NT2/D1 (cell line): ENCODE data around the gene ANKRD2.

Experiments used
- DNase-seq: peaks from one replicate; pipeline ENCODE4 v3.0.0-alpha.2; 2011; ENCODE audit warnings: low read depth, low spot score
- H3K27me3 ChIP-seq: 2 replicates; pipeline ENCODE4 v1.6.0; 2011; ENCODE audit warnings: mild to moderate bottlenecking; ENCODE audit not compliant: insufficient read length, insufficient read depth
- H3K36me3 ChIP-seq: 2 replicates; pipeline ENCODE4 v1.6.1; 2011; ENCODE audit warnings: mild to moderate bottlenecking, low read length, mixed read lengths; ENCODE audit not compliant: insufficient read depth, insufficient read length
- H3K4me1 ChIP-seq: 2 replicates; pipeline ENCODE4 v1.5.1; 2011; ENCODE audit not compliant: insufficient read depth, insufficient read length
- H3K4me3 ChIP-seq: 2 replicates; pipeline ENCODE4 v1.5.1; 2011; ENCODE audit warnings: low read depth; ENCODE audit not compliant: insufficient read length
- H3K9ac ChIP-seq: 2 replicates; pipeline ENCODE4 v1.6.0; 2011; ENCODE audit warnings: low read depth; ENCODE audit not compliant: insufficient read length
- H3K9me3 ChIP-seq: 2 replicates; pipeline ENCODE4 v1.5.1; 2011; ENCODE audit warnings: mild to moderate bottlenecking, low read length; ENCODE audit not compliant: insufficient read depth
- SUZ12 ChIP-seq: IDR thresholded peaks from 2 replicates; pipeline ENCODE4 v1.6.1; 2011; ENCODE audit not compliant: insufficient read length, insufficient read depth; ENCODE audit errors: extremely low read depth
- YY1 ChIP-seq: IDR thresholded peaks from 2 replicates; pipeline ENCODE4 v1.6.1; 2011; ENCODE audit not compliant: insufficient read length, insufficient read depth
- ZNF274 ChIP-seq: IDR thresholded peaks from 2 replicates; pipeline ENCODE4 v1.6.1; 2011; ENCODE audit warnings: mild to moderate bottlenecking, low read depth, low read length

Gene ANKRD2

GRCh38 chr10:97598407-97599271, 26.1 kb downstream of the ANKRD2 start:
- peaks cover 5% of the 10 kb centered on the region for H3K4me1 ChIP-seq
- H3K4me3 ChIP-seq, result no peak overlapping the region
- H3K9me3 ChIP-seq, result no peaks in the 10 kb centered on the region
- TF ChIP-seq ZNF274, result no peak
- TF ChIP-seq SUZ12, result no peak
- no peaks in the 10 kb centered on the region for H3K36me3 ChIP-seq
- H3K9ac ChIP-seq, result no peak overlapping the region
- DNase-seq, result no peak
- no peaks in the 10 kb centered on the region for H3K27me3 ChIP-seq

DNA sequence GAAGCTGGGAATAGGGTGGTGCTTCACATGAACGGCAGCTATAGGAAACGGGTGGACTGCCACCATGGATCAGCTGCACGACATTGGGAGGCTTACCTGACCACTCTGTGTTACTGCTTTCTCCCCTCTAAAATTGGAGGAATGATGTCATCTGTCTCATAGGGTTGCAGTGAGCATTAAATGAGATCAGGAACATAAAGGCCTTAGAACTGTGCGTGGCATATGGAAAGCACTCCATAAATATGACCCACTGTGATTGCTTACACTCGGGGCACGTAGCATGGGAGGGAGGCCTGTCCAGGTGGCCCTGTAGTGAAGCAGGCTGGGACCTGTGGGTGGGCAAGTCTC, 26.7 kb downstream of the ANKRD2 start:
- DNase-seq, result no peak
- H3K27me3 ChIP-seq, result no peaks in the 10 kb centered on the region
- H3K9ac ChIP-seq, result no peak overlapping the region
- no peak overlapping the region for H3K4me3 ChIP-seq
- no peaks in the 10 kb centered on the region for H3K9me3 ChIP-seq
- no peak for TF ChIP-seq YY1
- no peaks in the 10 kb centered on the region for H3K36me3 ChIP-seq
- peaks cover 5% of the 10 kb centered on the region for H3K4me1 ChIP-seq

DNA sequence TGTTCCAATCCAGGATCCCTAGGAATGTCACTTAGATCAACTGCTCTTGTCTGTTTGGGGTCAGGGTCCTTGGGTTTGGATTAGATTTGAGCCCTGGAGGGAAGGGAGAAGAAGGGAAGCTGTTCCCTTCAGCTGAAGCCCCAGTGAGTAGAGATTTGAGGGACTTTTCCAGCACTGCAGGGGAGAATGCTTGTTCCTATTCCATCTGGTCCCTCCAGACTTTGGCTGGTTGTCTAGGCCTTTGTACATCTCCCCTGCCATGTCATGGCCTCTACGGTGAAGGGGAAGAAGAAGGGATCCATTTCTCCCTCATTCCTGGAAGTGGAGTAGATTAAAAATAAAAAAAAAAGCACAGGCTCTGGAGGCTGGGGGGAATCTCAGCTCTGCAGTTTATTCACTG, 28.0 kb downstream of the ANKRD2 start:
- H3K36me3 ChIP-seq, result no peaks in the 10 kb centered on the region
- TF ChIP-seq SUZ12 (no peak), YY1 (no peak), ZNF274 (no peak)
- H3K9ac ChIP-seq, result no peak overlapping the region
- H3K4me3 ChIP-seq, result no peak overlapping the region
- H3K4me1 ChIP-seq, result peaks cover 5% of the 10 kb centered on the region
- no peak for DNase-seq
- no peaks in the 10 kb centered on the region for H3K27me3 ChIP-seq
- no peaks in the 10 kb centered on the region for H3K9me3 ChIP-seq

GRCh38 chr10:97601268-97602215, 29.0 kb downstream of the ANKRD2 start:
- Histone ChIP-seq H3K4me3 (no peak overlapping the region), H3K36me3 (no peaks in the 10 kb centered on the region), H3K27me3 (no peaks in the 10 kb centered on the region), H3K9me3 (no peaks in the 10 kb centered on the region), H3K9ac (no peak overlapping the region), H3K4me1 (peaks cover 5% of the 10 kb centered on the region)
- no peak for TF ChIP-seq SUZ12
- TF ChIP-seq ZNF274, result no peak
- TF ChIP-seq YY1, result no peak
- DNase-seq, result no peak

DNA sequence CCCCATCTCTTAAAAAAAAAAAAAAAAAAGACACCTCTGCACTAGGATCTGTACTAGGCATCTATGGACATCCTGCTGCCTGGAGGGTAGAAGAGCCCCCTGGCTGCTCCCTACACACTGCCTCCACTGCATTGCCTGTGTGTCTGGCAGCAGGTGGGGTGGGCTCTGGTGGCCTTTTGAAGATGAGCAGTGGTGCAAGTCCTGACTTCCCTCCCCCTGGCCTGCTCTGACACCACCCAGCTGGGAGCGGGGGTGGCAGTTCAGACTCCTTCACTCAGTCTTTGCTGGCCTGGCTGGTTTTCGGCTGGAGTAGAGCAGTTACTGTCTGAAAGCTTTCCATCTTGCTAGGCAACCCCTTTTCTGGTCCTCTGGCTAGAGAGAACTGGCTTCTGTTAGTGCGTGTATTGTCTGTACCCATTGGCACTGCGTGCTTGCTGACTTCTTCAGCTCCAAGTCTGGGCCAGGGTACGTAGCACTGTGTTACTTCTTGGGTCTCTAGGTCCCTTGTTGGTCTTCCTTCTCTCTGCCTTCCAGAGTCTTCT, 34.6 kb downstream of the ANKRD2 start:
- Histone ChIP-seq H3K9me3 (no peaks in the 10 kb centered on the region), H3K9ac (no peak overlapping the region), H3K4me3 (no peak overlapping the region), H3K36me3 (no peaks in the 10 kb centered on the region), H3K4me1 (peaks cover 4% of the 10 kb centered on the region), H3K27me3 (no peaks in the 10 kb centered on the region)
- DNase-seq, result no peak
- TF ChIP-seq YY1 (no peak), ZNF274 (no peak), SUZ12 (no peak)

DNA sequence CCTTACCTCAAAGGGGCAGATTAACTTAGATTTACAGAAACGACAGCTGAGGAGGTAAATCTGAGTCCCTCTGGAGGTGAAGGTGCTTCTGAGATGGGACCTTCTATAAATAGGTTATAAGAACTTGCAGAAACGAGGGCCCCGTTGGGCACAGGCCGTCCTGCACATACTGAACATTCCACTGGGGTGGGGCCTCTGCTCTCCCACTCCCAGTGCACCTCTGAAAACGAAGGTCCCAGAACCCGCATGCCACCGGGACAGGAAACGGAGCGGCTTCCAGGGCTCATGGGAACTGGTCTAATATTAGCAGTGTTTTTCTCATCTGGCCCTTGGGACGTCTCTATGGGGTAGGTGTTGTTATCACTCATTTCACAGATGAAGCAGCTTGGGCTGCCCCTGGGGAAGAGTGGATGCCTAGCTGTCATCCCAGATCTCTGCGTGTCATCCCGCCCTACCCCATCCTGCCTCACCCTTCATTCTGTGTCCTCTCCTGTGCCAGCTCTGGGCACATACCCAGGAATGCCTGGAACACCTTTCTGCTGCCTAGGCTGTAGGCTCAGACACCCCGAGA, 36.5 kb downstream of the ANKRD2 start:
- Histone ChIP-seq H3K9me3 (no peaks in the 10 kb centered on the region), H3K36me3 (no peaks in the 10 kb centered on the region), H3K27me3 (no peaks in the 10 kb centered on the region), H3K9ac (no peak overlapping the region), H3K4me1 (peaks cover 4% of the 10 kb centered on the region), H3K4me3 (no peak overlapping the region)
- TF ChIP-seq YY1 (no peak), SUZ12 (no peak), ZNF274 (no peak)
- no peak for DNase-seq

GRCh38 chr10:97611473-97611872, 38.9 kb downstream of the ANKRD2 start:
- TF ChIP-seq SUZ12 (no peak), YY1 (no peak), ZNF274 (no peak)
- H3K4me1 ChIP-seq, result peaks cover 4% of the 10 kb centered on the region
- H3K4me3 ChIP-seq, result no peak overlapping the region
- no peaks in the 10 kb centered on the region for H3K9me3 ChIP-seq
- H3K36me3 ChIP-seq, result peaks cover 4% of the 10 kb centered on the region
- DNase-seq, result no peak
- no peaks in the 10 kb centered on the region for H3K27me3 ChIP-seq
- peak overlapping the region; percentile 56 for H3K9ac ChIP-seq
